HL-60/S4 treated with retinoic acid at 250 ng/mL for 4 days and 3 days (cell line): ENCODE data around the gene PLBD2.
"Not testable (repeated sequence)": the region's sequence is repeated elsewhere in the genome, so short reads cannot be mapped to it uniquely, and the experiment has no call there.

Experiments used
- in situ Hi-C: fragments of 300-500 bp; cut with MboI; formaldehyde crosslinking; loops from 2 replicates; pipeline ENCODE4 v1.7.0; 2022; ENCODE audit warnings: low sequenced_read_pairs

The PLBD2 gene

GRCh38 chr12:113333877-113334785 lies 24.3 kb upstream of the PLBD2 start:
- in situ Hi-C loops = no loop called here

GRCh38 chr12:113334786-113335539 lies 23.4 kb upstream of the PLBD2 start, which contains the start of gene SLC8B1:
TSS of gene SLC8B1 (minus strand) at chr12:113335109. CDS start at chr12:113332878, 2,231 bp downstream.
- in situ Hi-C loops = no loop called here

DNA sequence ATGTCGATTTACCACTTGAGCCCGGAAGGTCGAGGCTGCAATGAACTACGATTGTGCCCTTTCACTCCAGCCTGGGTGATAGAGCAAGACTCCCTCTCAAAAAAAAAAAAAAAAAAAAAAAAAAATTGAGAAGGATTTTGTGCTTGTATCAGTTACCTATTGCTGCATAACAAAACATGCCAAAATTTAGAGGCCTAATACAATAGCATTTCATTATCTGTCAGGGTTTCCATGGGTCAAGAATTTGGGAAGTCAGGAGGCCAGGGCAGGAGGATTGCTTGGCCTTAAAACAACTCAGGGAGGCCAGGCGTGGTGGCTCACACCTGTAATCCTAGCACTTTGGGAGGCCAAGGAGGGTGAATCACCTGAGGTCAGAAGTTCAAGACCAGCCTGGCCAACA lies 18.8 kb upstream of the PLBD2 start:
- in situ Hi-C loops = no loop called here

GRCh38 chr12:113340061-113340460 lies 18.3 kb upstream of the PLBD2 start:
- in situ Hi-C loops = no loop called here

DNA sequence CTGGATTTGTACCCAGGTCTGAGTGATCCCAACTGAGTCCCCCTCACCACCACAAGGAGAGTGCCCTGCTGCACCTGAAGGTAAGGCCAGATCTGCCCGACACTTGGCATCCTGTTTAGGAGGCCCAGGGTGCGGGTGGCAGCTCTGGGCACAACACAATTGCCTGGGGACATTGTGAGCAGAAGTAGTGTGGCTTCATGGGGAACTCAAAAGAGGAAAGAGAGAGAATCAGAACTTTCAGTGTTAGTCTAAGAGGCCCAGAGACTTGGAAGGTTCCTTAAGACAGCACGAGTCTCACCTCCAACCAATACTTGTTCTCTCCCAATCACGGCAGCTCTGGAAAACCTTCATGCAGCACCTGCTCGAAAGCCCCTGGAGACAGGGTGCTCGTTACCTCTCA lies 16.9 kb upstream of the PLBD2 start:
- in situ Hi-C loops = no loop called here

- in situ Hi-C loops = no loop called here
Measured at GRCh38 chr12:113345318-113345717, 13.1 kb upstream of the PLBD2 start.

DNA sequence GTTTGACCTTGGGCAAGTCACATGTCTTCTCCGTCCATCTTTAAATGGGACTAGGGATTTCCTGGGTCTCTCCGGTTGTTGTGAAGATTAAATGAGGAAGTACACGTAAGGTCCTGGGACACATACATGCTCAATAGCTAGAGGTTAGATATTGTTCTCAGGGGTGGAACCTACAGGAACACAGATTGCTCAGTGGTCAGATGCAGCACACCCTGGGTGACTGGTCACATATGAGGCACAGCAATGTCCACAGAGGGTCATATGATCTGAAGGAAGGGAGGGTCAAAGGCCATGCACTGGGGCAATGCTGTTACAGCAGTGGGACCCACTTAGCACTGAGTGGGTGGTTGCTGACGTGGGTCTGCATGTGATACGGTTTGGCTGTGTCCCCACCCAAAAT lies 12.0 kb upstream of the PLBD2 start:
- in situ Hi-C loops = no loop called here

- in situ Hi-C loops = no loop called here
Measured at GRCh38 chr12:113347107-113347506, 11.3 kb upstream of the PLBD2 start.

- in situ Hi-C loops = no loop called here
Measured at GRCh38 chr12:113347892-113348291, 10.5 kb upstream of the PLBD2 start.

GRCh38 chr12:113348849-113349536 lies 9.4 kb upstream of the PLBD2 start:
- in situ Hi-C loops = no loop called here

- in situ Hi-C loops = no loop called here
Measured at GRCh38 chr12:113351089-113351488, 7.3 kb upstream of the PLBD2 start.

- in situ Hi-C loops = not testable (repeated sequence)
Measured at GRCh38 chr12:113354192-113354591, 4.2 kb upstream of the PLBD2 start.

DNA sequence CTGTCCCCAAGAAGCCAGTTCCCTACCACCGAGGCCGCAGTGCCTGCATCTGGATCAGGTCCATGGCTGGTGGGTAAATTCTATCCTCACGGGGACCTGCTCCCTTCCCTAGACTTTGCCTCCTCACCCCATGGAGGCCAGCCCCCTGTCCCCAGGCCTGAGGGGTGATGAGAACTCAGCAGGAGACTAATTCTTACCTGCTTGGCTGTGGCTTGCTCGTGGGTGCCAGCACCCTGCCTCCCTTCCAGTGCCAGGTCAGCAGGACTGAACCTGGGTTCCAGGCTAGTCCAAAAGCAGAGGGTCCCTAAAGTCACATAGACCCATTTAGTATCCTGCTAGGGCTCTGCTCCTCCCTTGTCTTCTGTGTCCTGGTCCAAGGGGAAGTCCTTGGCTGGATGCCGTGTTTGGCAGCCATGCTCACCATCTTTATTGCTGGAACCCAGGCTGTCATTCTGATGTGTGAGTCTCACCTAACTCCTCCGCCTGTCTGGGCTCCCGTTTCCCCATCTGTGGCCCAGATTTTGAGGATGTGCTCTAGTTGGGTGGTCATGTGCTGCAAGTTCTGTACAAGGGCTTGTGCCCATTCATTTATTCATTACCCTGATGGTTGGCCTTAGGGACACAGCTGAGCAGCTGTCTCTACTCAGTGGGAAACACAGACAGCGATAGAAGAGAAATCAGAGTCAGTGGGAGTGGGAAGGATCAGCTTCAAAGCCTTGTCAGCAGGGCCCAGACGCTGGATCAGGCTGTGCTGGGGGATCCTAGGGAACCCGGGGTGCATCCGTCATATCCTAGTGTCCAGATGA lies 949 bp downstream of the PLBD2 start:
- in situ Hi-C loops = no loop called here

DNA sequence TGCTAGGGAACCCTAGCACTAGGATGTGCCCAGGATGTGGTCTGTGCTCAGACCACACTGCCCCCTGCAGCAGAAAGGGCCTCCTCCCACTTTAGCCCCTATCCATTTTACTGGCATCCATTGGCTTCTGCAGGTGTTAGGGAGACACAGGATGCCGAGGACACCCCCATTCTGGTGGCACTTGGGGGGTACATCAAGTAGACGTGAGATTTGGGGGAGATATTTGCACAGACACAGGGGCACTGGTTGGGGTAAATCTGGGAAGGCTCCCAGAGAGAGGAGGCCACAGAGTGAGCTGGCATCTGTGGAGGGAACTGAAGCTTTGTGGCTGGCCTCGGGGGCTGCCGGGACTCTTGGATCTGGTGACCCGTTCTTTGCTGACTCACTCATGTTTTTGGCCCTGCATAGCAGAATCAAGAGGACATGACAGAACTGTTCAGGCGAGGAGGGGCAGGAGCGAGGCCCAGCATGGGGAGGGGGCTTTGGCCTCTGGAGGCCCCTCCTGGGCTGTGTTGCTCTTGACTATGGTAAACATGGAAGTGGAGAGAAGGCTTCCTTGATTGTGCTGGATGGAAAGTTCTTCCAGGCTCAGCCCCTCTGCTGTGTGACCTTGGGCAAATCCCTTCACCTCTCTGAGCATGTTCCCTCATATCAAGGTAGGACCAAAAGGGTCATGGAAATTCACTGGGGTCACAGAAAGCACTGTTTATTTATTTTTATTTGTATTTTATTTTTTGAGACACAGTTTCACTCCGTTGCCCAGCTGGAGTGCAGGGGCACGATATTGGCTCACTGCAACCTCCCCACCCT lies 1.8 kb downstream of the PLBD2 start:
- in situ Hi-C loops = no loop called here

- in situ Hi-C loops = no loop called here
Measured at GRCh38 chr12:113361574-113362370, 3.4 kb downstream of the PLBD2 start.

GRCh38 chr12:113364698-113365097 lies 6.3 kb downstream of the PLBD2 start:
- in situ Hi-C loops = no loop called here

- in situ Hi-C loops = no loop called here
Measured at GRCh38 chr12:113365639-113366395, 7.4 kb downstream of the PLBD2 start.

DNA sequence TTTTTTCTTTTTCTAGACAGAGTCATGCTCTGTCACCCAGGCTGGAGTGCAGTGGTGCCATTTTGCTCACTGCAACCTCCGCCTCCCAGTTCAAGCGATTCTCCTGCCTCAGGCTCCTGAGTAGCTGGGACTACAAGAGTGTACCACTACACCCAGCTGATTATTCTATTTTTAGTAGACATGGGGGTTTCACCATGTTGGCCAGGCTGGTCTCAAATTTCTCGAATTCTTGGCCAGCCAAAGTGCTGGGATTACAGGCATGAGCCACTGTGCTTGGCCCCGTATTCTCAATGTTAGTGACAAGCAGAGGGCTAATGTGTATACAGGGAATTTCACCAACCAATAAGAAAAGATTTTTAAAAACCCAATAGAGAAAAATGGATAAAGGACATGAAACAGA lies 8.4 kb downstream of the PLBD2 start:
- in situ Hi-C loops = no loop called here
